Measurements from ENCODE around the gene RHOBTB1.

The RHOBTB1 gene

DNA sequence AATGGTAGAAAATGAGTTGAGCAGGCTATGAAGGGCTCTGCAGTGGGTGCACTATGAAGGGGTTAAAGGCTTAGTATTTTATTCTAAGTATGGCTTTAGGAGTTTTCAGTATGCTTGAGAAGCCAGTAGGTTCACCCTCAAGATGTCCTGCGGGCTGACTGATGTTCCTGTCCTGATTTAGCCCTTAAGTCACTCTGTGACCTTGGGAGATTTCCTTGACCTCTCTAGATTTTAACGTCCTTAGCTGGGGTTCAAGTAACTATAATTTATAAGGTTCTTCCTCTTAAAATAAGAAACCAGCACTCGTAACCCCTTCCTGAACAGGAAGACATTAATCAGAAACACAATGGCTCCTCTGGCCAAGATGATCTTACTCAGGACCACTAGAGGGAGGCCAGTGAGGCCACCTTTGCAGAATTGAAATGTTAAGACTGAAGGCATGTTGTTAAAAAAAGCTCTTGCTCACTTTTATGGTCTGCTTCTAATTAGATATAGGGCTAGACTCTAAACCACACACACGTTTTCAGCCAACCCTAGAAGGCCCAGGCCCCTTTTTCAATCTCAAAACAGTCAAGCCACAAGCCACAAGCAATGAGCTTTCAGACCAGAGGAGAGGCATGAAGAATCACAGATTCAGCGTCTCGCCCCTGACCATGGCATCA is 123.8 kb downstream of the RHOBTB1 start:
- no peak for DNase-seq (ENCODE audit: low read depth in 2 of 2)

Measured in stimulated activated CD4-positive, alpha-beta T cell treated with anti-CD3 and anti-CD28 coated beads, Interleukin-1b, Interleukin-23, amount 100 ng/mL, for 4 hours (primary cell).